Measurements from ENCODE around the gene FBXL2. TPM values are rescaled to one million over a fixed set of nuclear protein-coding genes. Genes with fewer than 3 reads are reported as not detected.

The FBXL2 gene
- polyA plus RNA-seq, 2 of the 4 experiments (the other 2 are of a cell fraction): 6.9 to 15.7 TPM

DNA sequence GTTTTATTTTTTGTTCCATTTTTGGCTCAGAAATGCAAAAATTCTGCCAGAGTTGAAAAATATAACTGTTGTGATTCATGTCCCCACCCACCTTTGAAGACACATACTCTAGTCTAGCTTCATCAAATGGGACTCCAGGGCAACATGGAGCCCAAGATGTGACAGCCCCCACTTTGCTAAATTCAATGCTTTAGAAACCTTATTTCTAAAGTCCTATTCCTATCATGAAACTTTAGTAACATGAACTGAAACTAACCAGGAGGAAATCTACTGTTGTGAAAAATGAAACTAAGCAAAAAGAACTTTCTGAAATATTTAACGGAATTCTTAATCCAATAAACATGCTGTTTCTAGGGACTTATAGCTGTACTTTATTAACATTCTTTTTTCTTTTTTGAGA lies 142.7 kb downstream of the FBXL2 start:
- no peaks in the 10 kb centered on the region for H3K9me3 ChIP-seq
- no peak overlapping the region for H3K4me3 ChIP-seq
- ChIA-PET POLR2A (interaction anchor here (1.4 kb wide), 1 partner anchor 21 kb away, joined by 3 read pairs; no protein-coding TSS in a partner anchor), CTCF (interaction anchor here (3.1 kb wide), 1 partner anchor 18 kb away, joined by 13 read pairs; no protein-coding TSS in a partner anchor)
- no peak for TF ChIP-seq JUNB (IDR thresholded peaks at IDR 0.05)
- TF ChIP-seq RFX5 (IDR thresholded peaks at IDR 0.05): no peak
- TF ChIP-seq GATA3 (IDR thresholded peaks at IDR 0.05; ENCODE audit: borderline replicate concordance): no peak
- TF ChIP-seq CBX8 (IDR thresholded peaks at IDR 0.05): no peak
- TF ChIP-seq FOSB (CRISPR knock-in tag; IDR thresholded peaks at IDR 0.05): no peak
- DNase-seq (ENCODE audit: low read depth in 1 of 2, low spot score in 1 of 2): no peak
- FAIRE-seq: no peak
- peaks cover 4% of the 10 kb centered on the region; the same call in 2 of the 3 replicates for H3K4me1 ChIP-seq
- no peak overlapping the region for H3K4me2 ChIP-seq
- no peak overlapping the region for H3K27ac ChIP-seq
- no peak for ATAC-seq
- WGBS (ENCODE audit: missing lambda C conversion rate): 92% methylated on average over 1 of the region's 1 CpG

DNA sequence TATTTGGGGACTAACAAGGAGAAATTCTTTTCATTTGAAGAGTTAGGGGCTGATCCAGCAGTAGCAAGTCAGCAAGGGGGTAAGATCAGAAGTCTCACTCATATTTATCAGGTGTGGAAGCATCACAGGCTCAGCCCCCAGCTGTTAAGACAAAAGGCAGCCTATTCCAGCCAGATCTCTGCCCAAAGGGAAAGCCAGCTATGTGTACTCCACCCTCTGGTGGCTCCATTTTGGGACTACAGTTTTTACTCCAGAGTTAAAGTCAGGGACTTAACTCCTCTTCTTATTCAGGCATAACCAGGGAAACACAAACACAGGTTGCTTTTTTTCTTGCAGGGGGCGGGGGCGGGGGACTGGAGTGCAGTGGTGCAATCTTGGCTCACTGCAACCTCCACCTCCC lies 143.7 kb downstream of the FBXL2 start:
- peak; percentile 59 to 62; a peak in 3 of 6 replicates for ATAC-seq
- FAIRE-seq: no peak
- ChIA-PET CTCF (interaction anchor here (0.6 to 3.1 kb wide), 2 partner anchors 8 to 17 kb away, joined by 4 to 13 read pairs; no protein-coding TSS in a partner anchor), POLR2A (no interaction called here)
- no peak overlapping the region for H3K27ac ChIP-seq
- peak in 1 of 2 experiments; percentile 13 for DNase-seq (ENCODE audit: low read depth in 1 of 2, low spot score in 1 of 2)
- no peak overlapping the region for H3K4me2 ChIP-seq
- H3K4me1 ChIP-seq: peaks cover 12% of the 10 kb centered on the region; the same call in 2 of the 3 replicates
- no peak overlapping the region for H3K4me3 ChIP-seq
- TF ChIP-seq EHF (CRISPR knock-in tag; IDR thresholded peaks at IDR 0.05) (no peak), HEYL (CRISPR knock-in tag; IDR thresholded peaks at IDR 0.05) (no peak), TFCP2L1 (CRISPR knock-in tag; IDR thresholded peaks at IDR 0.05) (no peak), ZNF302 (CRISPR knock-in tag; IDR thresholded peaks at IDR 0.05) (no peak), KDM1A (IDR thresholded peaks at IDR 0.05; ENCODE audit: low read depth) (no peak), ESRRA (IDR thresholded peaks at IDR 0.05; ENCODE audit: borderline replicate concordance, low read length) (no peak), RAD21 (conservative IDR thresholded peaks at IDR 0.05 in 1 of 2, IDR thresholded peaks at IDR 0.05 in 1 of 2) (no peak), TP53 (CRISPR knock-in tag; IDR thresholded peaks at IDR 0.05) (no peak), HDAC2 (IDR thresholded peaks at IDR 0.05) (no peak), FOSL2 (IDR thresholded peaks at IDR 0.05) (no peak), FOSL2 (CRISPR knock-in tag; IDR thresholded peaks at IDR 0.05) (no peak), JUN (IDR thresholded peaks at IDR 0.05) (no peak)
- TF ChIP-seq, protein P1, sequence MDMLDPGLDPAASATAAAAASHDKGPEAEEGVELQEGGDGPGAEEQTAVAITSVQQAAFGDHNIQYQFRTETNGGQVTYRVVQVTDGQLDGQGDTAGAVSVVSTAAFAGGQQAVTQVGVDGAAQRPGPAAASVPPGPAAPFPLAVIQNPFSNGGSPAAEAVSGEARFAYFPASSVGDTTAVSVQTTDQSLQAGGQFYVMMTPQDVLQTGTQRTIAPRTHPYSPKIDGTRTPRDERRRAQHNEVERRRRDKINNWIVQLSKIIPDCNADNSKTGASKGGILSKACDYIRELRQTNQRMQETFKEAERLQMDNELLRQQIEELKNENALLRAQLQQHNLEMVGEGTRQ (IDR thresholded peaks at IDR 0.05): no peak
- TF ChIP-seq, protein P2, sequence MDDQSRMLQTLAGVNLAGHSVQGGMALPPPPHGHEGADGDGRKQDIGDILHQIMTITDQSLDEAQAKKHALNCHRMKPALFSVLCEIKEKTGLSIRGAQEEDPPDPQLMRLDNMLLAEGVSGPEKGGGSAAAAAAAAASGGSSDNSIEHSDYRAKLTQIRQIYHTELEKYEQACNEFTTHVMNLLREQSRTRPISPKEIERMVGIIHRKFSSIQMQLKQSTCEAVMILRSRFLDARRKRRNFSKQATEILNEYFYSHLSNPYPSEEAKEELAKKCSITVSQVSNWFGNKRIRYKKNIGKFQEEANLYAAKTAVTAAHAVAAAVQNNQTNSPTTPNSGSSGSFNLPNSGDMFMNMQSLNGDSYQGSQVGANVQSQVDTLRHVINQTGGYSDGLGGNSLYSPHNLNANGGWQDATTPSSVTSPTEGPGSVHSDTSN (IDR thresholded peaks at IDR 0.05): no peak
- 100% methylated on average over 2 of the region's 2 CpGs for WGBS (ENCODE audit: missing lambda C conversion rate)
- H3K9me3 ChIP-seq: no peaks in the 10 kb centered on the region

DNA sequence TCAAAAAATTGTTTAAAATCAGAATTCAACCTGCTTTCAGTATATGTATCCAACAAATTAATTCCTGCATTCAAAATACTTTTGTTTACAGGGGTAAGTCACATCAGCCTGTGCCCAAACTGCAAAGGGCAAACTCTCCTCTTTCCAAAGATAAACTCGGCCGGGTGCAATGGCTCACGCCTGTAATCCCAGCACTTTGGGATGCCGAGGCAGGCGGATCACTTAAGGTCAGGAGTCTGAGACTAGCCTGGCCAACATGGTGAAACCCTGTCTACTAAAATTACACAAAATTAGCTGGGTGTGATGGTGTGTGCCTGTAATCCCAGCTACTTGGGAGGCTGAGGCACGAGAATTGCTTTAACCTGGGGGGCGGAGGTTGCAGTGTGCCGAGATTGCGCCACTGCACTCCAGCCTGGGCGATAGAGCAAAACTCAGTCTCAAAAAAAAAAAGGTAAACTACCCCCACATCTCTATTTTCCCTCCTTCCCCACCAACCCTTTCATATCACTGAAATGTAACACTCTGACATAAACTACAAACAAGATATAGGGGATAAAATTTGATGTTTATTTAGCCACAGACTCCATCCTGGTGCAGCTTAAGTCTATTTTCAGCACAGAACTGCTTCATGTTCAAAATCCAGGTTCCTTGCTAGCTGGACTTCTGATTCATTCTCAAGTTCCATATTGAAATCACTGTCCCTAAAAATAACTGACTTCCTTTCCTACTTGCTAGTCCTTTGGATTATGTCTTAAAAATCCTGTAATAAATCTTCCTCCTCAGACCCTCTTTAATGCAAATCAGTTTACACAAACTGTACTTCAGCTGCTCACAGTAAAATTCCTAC lies 147.6 kb downstream of the FBXL2 start:
- FAIRE-seq: no peak
- no peak for DNase-seq (ENCODE audit: low read depth in 1 of 2, low spot score in 1 of 2)
- no peak for TF ChIP-seq FOSL2 (IDR thresholded peaks at IDR 0.05)
- no peak for TF ChIP-seq FOSL2 (CRISPR knock-in tag; IDR thresholded peaks at IDR 0.05)
- no peak for TF ChIP-seq POLR2A (IDR thresholded peaks at IDR 0.05; ENCODE audit: low read length)
- TF ChIP-seq ESRRA (IDR thresholded peaks at IDR 0.05; ENCODE audit: borderline replicate concordance, low read length): no peak
- Histone ChIP-seq H3K4me2 (no peak overlapping the region), H3K27ac (no peak overlapping the region), H3K4me3 (no peak overlapping the region), H3K9me3 (no peaks in the 10 kb centered on the region), H3K4me1 (peaks cover 44% of the 10 kb centered on the region)
- ChIA-PET POLR2A (no interaction called here), CTCF (interaction anchor here (1.5 to 1.7 kb wide), 2 partner anchors 11 to 25 kb away, joined by 3 to 4 read pairs; no protein-coding TSS in a partner anchor)
- WGBS (ENCODE audit: missing lambda C conversion rate): 93% methylated on average over 10 of the region's 10 CpGs
- no peak for ATAC-seq
